Activated T-helper 1 cell treated with anti-CD3 and anti-CD28 coated beads, Interleukin-2, amount 50 U/mL, for 16 hours (primary cell): Measurements from ENCODE around the gene GRID1.
"Not testable (repeated sequence)": the region's sequence is repeated elsewhere in the genome, so short reads cannot be mapped to it uniquely, and the experiment has no call there.

Source experiments
- DNase-seq, 2 donors: peaks; one replicate each; pipeline ENCODE4 v3.0.0-alpha.2; 2020; ENCODE audit warnings: low read depth in 1 of 2, low spot score in 1 of 2

GRID1 gene

GRCh38 chr10:86048571-86048970 is 318.0 kb downstream of the GRID1 start:
- no peak for DNase-seq

GRCh38 chr10:86047588-86047987 is 319.0 kb downstream of the GRID1 start:
- DNase-seq = no peak

GRCh38 chr10:86046845-86047460 is 319.6 kb downstream of the GRID1 start:
- DNase-seq = no peak

GRCh38 chr10:86045896-86046295 is 320.7 kb downstream of the GRID1 start:
- DNase-seq = no peak

GRCh38 chr10:86044029-86044428 is 322.6 kb downstream of the GRID1 start:
- DNase-seq = no peak

GRCh38 chr10:86043236-86043635 is 323.4 kb downstream of the GRID1 start:
- DNase-seq = no peak

GRCh38 chr10:86042161-86042560 is 324.4 kb downstream of the GRID1 start:
- no peak for DNase-seq

- no peak for DNase-seq
Measured at GRCh38 chr10:86041116-86041515, 325.5 kb downstream of the GRID1 start.

- no peak for DNase-seq
Measured at GRCh38 chr10:86038371-86038770, 328.2 kb downstream of the GRID1 start.

GRCh38 chr10:86037096-86037495 is 329.5 kb downstream of the GRID1 start:
- no peak for DNase-seq

- no peak for DNase-seq
Measured at GRCh38 chr10:86036544-86036831, 330.1 kb downstream of the GRID1 start.

- DNase-seq = no peak
Measured at GRCh38 chr10:86035791-86036543, 330.6 kb downstream of the GRID1 start.

GRCh38 chr10:86034710-86035109 is 331.9 kb downstream of the GRID1 start:
- no peak for DNase-seq

- no peak for DNase-seq
Measured at GRCh38 chr10:86033581-86033980, 333.0 kb downstream of the GRID1 start.

GRCh38 chr10:86032087-86032486 is 334.5 kb downstream of the GRID1 start:
- not testable (repeated sequence) for DNase-seq

GRCh38 chr10:86030312-86030711 is 336.3 kb downstream of the GRID1 start:
- DNase-seq = no peak

GRCh38 chr10:86027346-86027745 is 339.2 kb downstream of the GRID1 start:
- no peak for DNase-seq

GRCh38 chr10:86025509-86025908 is 341.1 kb downstream of the GRID1 start:
- no peak for DNase-seq

GRCh38 chr10:86024281-86025041 is 342.1 kb downstream of the GRID1 start:
- DNase-seq = no peak

- DNase-seq = no peak
Measured at GRCh38 chr10:86023931-86024280, 342.7 kb downstream of the GRID1 start.

GRCh38 chr10:86023336-86023735 is 343.3 kb downstream of the GRID1 start:
- no peak for DNase-seq

- no peak for DNase-seq
Measured at GRCh38 chr10:86022906-86023305, 343.7 kb downstream of the GRID1 start.
